Activated CD8-positive, alpha-beta memory T cell treated with anti-CD3 and anti-CD28 coated beads, Interleukin-2, amount 50 U/mL, for 4 hours (primary cell): ENCODE measurements around the gene SLC12A3.
"Not testable (repeated sequence)": the region's sequence is repeated elsewhere in the genome, so short reads cannot be mapped to it uniquely, and the experiment has no call there.

Experiments used
- DNase-seq: peaks from one replicate; pipeline ENCODE4 v3.0.0-alpha.2; 2020

SLC12A3 gene

DNA sequence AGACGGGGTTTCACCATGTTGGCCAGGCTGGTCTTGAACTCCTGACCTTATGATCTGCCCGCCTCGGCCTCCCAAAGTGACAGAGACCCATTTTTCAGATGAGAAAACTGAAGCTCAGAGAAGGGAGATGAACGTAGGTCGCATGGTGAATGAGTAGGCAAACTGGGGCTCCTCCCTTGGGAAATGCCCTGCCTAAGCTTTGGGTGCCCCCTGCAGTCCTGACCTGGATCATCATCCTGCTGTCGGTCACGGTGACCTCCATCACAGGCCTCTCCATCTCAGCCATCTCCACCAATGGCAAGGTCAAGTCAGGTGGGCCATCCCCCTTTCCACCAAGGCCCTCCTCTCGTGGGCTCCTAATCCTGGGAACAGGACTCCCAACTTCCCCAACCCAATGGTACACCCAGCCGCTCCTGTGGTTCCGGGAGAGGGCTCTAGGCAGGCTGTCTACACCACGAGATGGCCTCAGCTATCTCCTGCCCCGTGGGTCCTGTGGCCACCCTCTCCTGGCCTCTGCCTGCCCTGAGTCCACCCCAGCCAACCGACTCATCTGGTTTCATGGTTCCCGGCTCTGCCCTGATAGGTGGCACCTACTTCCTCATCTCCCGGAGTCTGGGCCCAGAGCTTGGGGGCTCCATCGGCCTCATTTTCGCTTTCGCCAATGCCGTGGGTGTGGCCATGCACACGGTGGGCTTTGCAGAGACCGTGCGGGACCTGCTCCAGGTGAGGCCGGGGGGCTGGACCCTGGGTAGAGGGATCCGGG is 4.7 kb downstream of the SLC12A3 start:
- DNase-seq = no peak

DNA sequence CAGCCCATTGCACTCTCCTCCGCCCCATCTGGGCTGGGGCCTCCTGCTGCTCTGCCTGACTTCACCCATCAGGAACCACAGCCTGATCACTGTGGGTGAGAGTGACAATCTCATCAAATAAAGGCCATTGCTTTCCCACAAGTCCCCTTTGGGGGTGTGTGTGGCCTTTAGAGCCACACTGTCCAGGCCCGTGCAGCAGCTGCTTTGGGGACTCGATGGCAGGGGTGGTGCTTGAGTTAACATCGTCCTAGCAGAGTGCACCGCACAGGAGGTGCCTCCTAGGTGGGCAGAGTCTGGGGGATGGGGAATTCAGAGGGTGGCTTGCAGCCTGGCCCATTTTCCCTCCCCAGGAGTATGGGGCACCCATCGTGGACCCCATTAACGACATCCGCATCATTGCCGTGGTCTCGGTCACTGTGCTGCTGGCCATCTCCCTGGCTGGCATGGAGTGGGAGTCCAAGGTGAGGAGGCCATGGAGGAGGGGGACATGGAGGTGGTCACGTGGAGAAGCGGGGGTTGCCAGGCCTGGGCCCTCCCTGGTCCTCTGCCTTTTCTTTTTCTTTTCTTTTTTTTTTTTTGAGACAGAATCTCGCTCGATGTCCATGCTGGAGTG is 5.4 kb downstream of the SLC12A3 start:
- DNase-seq = no peak

DNA sequence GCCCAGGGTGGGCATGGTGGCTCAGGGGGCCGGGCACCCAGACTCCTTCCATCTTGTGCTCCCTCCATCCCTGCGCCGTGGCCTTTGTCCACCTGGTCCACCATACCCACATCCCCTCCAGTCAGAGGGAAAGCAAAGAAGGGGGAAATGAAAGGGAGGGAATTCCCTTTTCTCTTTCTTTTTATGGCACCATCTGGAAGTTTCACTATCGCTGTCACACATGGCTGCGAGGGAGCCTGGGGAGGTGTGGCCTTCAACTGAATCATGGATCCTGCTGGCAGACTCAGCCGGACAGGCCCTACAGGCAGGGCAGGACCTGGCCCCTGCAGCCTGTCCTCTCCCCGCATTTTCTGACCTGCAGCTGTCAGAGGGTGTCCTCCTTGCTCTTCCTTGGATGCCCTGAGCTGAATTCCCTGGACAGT is 6.2 kb downstream of the SLC12A3 start:
- DNase-seq = no peak

DNA sequence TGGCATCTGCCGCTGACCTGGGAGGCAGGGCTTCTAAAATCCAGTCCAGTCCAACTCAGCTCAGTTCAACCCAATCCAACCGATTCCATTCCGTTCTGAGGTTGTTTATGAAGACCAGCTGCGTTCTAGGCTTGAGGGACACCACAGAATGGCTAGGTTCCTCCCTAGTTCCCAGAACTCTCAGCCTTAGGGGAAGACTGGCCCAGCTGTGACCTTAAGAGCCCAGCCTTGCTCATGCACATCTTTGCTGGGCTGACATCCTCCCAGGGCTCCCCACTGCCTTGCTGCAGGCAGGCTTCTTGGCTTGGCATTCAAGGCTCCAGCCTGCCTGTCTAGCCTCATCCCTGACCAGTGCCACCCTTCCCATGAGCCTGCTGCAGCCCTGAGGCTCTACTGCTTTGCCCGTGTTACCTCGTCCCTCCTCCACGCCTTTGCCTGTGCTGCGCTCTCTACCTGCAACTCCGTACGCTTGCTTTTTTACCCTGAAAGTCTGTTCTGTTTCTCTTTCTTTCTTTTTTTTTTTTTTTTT is 7.9 kb downstream of the SLC12A3 start:
- DNase-seq = no peak

DNA sequence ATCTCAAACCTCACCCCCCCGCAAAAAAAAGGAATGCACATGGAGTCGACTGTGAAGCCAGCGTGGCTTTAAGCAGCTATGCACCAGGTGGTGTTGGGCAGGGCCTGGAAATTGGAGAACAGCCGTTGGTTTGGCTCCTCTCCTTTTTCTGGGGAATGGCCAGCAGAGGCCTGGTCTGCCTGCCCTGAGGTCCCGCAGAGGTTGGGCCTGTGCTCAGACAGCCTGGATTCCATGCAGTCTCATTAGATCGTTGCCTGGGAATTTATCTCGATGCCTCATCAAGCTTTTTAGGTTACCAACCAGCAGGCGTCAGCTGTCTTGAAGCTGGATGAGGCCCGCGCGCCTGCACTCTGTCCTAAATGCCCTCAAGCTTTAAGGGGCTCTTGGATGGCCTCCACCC is 9.8 kb downstream of the SLC12A3 start:
- no peak for DNase-seq

DNA sequence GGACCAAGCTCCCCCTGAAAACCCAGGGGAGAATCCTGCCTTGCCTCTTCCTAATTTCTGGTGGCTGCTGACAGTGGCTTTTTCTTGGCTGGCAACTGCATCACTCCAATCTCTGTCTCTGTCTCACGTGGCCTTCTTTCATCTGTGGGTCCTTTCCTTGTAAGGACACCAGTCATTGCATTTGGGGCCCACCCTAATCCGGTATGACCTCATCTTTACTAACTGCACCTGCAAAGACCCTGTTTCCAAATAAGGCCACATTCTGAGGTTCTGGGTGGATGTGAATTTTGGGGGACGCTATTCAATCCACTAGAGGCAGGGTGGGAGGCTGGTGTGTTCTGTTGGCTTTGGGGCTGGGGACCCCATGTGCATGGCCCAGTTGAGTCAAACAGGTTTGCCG is 11.0 kb downstream of the SLC12A3 start:
- no peak for DNase-seq

DNA sequence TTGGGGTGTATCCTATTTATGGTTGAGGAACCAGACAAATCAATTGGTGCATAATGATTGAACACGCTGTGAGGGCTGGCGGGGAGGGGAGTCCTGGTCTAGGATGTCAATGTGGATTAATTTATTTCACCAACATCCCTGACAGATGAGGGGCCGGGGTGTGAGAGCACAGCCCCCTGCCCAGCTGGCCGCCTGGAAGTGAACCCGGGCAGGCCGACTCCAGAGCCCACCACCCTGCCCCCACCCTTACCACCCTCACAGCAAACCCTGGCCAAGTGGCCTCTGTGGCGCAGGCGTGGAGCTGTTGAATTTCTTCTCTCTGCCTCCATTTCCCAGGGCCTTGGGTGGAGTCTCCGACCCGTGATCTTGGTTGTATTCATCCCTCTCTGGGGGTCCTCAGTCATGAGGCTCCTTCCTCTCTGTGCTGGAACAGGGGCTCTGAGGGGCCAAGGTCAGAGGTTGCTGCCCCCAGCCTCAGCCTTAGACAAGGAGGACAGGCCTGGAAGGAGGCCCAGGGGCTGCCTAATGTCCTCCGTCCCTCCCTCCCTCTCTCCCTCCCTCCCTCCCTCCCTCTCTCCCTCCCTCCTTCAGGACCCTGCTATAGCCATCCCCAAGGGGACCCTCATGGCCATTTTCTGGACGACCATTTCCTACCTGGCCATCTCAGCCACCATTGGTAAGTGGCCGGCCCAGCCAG is 12.6 kb downstream of the SLC12A3 start:
- no peak for DNase-seq

DNA sequence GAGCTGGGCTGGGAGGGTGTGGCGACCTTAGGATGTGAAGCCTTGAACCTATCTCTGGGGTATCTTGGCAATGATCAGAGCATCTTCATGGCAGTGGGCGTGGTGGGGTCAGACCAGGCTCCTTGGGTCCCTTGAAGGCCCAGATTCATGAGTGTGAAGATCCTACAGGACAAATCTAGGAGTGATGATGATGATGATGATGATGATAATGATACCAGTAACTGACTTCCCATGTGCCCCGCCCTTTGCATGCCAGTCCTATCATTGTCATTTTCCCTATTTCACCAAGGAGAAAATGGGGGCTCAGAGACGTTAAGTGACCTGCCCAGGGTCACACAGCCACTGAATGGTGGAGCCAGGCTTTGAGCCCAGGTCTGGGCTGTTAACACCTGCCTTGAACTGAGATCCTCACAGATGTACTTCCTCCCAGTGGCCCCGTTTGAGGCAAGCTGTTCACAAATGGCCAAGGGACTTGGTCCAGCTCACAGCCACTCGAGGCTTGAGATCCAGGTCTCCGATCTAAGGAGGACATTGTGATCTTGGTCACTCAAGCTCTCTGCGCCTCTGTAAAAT is 13.4 kb downstream of the SLC12A3 start:
- no peak for DNase-seq

DNA sequence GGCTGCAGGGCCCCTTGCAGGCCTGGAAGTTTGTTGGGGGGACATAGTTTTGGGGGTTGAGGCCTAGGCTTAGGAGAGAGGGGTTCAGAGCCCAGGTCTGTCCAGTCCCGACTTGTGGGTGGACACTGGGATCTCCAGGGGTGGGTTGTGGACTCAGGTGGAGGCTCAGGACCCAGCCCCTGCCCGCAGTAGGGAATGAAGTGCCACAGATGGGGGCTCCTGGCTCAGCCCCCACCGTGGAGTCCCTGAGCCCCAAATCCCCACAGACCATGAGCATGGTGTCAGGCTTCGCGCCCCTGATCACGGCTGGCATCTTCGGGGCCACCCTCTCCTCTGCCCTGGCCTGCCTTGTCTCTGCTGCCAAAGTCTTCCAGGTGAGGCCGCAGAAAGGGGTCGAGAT is 14.3 kb downstream of the SLC12A3 start:
- DNase-seq = no peak

DNA sequence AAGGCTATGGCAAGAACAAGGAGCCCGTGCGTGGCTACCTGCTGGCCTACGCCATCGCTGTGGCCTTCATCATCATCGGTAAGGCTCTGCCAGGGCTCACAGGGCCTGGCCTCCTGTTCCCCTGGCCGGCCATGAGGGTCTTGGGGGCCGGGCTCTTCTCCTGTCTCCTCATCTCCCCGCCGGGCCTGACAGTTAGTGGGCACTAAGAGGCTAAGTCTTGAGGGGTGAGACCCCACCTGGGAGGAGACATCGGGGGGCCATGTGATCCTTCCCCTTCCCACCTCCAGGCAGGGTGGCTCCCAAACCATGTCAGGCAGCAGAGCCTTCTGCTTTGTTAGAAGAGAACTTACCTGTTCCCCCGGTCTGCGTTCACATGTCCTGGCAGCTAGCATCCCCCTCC is 15.2 kb downstream of the SLC12A3 start:
- no peak for DNase-seq

DNA sequence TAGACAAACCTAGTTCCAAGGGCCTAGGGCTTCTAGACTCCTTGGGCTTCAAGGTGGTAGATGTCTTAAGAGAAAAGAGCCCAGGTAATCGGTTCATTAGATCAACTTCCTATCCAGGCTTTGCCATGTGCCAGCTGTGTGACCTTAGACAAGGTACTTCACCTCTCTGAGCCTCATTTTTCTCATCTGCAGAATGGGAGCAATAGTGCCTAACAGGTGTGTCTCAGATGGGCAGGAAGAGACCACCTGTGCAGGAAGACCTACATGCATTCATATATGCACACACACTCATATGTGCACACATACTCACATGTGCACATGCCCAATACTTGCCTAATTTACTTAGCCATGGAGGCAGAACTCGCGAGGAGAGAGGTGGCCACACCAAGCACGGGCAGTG is 15.7 kb downstream of the SLC12A3 start:
- DNase-seq = no peak

DNA sequence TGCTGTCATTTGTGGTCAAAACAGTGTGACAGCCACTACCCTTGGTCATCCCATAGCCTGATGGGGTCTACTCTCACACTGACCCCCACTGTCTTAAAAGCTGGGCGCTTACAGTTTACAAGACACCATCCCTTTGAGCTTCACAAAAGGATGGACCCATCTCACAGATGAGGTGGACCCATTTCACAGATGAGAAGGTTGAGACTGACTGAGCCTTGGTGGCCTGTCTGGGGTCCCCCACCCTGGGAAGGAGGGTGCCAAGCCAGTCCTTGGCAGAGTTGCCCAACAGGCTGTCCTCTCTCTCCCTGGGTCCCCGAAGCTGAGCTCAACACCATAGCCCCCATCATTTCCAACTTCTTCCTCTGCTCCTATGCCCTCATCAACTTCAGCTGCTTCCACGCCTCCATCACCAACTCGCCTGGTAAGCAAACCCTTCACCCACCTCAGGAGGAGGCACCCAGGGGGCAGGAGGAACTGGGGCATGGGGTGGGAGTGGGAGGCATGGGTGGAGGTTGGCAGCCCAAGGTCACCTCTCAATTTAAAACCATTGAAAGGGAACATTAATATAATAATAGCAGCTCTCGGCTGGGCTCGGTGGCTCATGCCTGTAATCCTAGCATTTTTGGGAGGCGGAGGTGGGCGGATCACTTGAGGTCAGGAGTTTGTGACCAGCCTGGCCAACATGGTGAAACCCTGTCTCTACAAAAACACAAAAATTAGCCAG is 17.2 kb downstream of the SLC12A3 start:
- DNase-seq = no peak

DNA sequence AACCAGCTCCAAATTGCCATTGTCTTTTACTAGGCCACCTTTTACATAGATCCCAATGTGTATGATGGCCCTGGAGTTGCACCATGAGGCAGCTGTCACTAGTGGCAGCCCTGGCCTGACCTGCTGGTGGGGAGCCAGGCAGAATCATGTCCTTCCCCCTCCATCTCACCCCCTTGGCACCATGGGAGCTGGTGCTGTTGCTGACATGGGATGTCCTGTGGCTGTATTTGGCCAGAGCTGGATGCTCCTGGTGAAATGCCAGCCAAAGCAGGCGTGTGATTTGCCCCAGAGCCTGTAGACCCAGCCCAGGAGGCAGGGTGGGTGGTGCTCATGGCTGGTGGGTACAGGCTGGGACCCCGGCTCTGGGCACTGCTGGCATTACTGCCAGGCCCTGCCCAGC is 18.6 kb downstream of the SLC12A3 start:
- DNase-seq = no peak

DNA sequence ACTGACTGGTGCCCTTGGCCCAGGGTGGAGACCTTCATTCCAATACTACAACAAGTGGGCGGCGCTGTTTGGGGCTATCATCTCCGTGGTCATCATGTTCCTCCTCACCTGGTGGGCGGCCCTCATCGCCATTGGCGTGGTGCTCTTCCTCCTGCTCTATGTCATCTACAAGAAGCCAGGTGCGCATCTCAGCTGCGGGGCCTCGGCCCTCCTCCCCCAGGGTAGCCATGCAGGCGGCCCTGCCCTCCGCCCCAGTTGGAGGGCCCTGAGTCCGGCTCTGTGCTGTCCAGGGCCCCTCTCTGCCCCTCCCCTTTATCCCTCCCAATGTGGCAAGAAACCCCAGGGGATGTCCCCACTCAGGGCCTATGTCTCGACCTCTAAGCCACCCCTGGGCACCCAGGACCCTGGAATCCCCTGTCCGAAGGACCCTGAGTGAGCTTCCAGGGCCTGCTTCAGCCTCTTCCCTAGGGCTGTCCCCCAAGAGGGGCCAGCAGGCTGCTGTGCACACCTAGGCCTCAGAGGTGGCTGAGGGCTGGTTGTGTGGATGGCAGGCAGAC is 19.1 kb downstream of the SLC12A3 start:
- DNase-seq = no peak

DNA sequence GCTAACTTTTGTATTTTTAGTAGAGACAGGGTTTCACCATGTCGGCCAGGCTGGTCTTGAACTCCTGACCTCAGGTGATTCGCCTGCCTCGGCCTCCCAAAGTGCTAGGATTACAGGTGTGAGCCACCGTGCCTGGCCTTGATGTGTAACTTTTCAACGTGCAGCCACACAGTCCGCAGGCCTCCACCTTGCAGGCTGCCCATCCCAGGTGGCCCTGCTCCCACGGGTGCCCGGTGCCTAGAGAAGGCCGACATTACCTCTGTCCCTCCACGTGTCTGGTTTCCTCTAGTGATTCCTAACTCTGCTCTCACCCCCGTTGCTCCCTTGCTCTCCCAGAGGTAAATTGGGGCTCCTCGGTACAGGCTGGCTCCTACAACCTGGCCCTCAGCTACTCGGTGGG is 19.9 kb downstream of the SLC12A3 start:
- DNase-seq = not testable (repeated sequence)

DNA sequence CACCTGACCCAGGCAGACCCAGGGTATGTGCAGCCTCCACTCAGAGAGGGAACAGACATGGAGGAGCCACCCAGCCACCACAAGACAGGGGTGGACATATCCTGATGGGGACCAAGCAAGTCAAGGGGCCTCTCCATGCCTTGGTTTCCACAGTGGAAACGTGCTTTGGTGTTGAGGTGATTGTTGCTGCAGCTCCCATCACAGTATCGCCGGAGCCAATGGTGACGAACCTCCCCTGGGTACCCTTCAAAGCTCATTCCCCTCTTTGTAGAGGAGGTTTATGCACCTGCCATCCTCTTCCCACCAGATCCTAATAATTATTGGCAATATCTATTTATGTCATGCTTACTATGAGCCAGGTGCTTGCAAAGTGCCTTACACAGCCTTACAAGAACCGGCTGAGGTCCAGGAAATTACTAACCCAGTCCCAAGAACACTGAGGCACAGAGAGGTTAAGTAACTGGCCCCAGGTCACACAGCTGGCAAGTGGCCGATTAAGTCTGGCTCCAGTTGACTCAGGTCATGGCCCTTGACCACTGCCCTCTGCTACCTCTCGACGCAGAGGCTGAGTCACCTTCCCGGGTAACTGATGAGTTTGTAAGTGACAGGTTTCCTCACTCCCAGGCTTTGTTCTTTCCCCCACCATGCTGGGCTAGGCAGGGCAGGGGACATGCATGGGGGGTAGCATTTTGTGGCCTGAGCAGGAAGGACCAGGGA is 20.6 kb downstream of the SLC12A3 start:
- DNase-seq = no peak

DNA sequence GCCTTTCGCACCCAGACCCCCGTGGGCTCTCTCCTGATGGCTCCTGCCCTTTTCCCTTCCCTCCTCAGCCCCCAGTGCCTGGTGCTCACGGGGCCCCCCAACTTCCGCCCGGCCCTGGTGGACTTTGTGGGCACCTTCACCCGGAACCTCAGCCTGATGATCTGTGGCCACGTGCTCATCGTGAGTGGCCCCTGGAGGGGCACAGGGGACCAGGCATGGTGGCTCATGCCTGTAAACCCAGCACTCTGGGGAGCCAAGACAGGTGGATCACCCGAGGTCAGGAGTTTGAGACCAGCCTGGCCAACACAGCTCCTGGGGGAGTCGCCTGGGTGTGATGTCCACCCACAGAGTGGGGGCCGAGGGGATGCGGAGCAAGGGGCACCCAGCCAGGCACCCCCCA is 21.3 kb downstream of the SLC12A3 start:
- DNase-seq = no peak

DNA sequence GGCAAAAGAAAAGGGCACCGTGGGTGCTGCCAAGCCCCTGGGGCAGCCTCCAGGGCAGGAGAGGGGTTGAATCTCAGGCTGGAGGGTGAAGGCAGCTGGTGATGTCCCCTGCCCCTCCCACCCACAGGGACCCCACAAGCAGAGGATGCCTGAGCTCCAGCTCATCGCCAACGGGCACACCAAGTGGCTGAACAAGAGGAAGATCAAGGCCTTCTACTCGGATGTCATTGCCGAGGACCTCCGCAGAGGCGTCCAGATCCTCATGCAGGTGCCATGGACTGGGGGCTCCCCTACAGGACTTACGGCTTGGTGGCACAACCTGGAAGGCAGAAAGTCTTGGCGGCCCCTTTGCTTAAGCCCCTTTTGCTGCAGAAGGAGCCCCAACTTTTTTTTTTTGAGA is 21.8 kb downstream of the SLC12A3 start:
- no peak for DNase-seq

DNA sequence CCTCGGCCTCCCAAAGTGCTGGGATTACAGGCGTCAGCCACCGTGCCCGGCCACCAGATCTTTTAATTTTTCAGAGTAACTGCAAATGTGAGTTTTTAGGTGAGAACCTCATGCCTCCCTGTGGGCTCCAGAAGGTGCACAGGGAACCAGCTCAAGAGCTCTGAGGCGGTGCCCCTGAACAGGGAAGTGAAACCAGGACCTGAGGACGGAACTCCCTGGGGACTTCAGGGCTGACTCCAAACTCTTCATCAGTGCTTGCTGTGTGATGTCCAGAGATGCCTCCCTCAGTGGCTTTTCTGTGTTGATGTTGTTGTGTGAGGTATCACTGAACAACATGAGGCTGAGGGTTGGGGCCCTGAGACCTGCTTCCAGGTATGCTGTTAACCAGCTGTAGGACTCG is 23.8 kb downstream of the SLC12A3 start:
- no peak for DNase-seq

DNA sequence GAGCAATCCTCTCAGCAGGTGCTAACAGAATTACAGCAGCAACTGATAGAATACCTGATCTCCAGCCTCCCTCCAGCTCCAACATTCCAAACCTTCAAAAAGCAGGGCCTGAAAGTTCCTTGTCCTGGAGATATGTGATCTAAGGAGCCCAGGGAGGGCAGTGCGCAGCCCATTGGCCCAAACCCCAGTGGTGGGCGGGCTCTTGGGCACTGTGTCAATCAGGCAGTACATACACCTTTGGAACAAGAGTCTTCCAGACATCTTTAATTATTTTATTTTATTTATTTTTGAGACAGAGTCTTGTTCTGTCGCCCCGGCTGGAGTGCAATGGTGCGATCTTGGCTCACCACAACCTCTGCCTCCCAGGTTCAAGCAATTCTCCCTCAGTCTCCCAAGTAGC is 24.2 kb downstream of the SLC12A3 start:
- DNase-seq = no peak

DNA sequence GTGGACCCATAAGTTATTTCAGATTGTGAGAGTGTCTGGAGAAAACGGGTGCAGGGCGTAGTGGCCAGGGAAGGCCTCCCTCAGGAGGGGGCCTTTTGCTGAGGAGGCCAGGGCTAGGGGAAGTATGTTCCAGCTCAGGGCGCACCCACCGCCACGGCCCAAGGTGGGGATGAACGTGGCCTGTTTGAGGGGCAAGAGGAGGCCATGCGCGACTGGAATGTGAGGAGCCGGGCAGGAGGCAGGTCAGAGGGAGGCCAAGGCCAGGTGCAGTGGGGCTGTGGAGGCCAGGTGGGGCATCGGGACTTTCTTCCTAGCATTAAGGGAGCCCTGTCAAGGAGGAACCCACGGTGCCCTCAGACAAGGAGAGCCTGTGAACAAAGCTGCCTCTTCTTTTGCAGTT is 26.7 kb downstream of the SLC12A3 start:
- no peak for DNase-seq

DNA sequence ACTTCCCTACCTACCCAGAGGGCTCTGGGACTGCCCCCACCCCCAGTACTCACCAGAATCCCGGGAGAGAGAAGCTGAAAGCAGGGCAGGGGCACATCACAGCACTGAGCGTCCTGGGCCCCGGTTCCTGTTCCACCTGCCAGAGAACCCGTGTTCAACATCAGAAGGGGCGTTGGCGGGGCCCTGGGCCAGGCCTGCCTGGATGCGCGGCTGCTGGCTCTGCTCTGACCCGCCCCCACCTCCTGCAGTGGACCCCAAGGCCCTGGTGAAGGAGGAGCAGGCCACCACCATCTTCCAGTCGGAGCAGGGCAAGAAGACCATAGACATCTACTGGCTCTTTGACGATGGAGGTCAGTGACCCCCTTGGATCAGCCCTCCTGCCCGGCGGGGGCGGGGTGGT is 27.7 kb downstream of the SLC12A3 start:
- DNase-seq = no peak
